Fibroblast of villous mesenchyme (primary cell): Measurements from ENCODE around the gene ERP44. TPM values are rescaled to one million over a fixed set of nuclear protein-coding genes. Genes with fewer than 3 reads are reported as not detected.
"Not testable (repeated sequence)": the region's sequence is repeated elsewhere in the genome, so short reads cannot be mapped to it uniquely, and the experiment has no call there.

Source experiments
- DNase-seq: peaks from one replicate; pipeline ENCODE4 v3.0.0-alpha.2; 2010; ENCODE audit warnings: low read depth
- H3K4me3 ChIP-seq: 2 replicates; pipeline ENCODE4 v1.5.1; 2011; ENCODE audit warnings: low read depth, mild to moderate bottlenecking, low read length
- CTCF ChIP-seq: IDR thresholded peaks from 2 replicates; pipeline ENCODE4 v1.5.1; 2012; ENCODE audit warnings: low read depth, mild to moderate bottlenecking, low read length; ENCODE audit not compliant: insufficient read depth
- total RNA-seq: library from RNA; depleted of rRNA; stranded (reverse); fragments of >200 nt; gene quantifications from 2 replicates; pipeline ENCODE4 v1.2.3, GENCODE V29; 2012

ERP44 gene
- total RNA-seq, 1 donor, result 22.0 TPM

GRCh38 chr9:100099722-100100042, 882 bp upstream of the ERP44 start:
- TF ChIP-seq CTCF, result no peak
- peak overlapping the region; percentile 90 for H3K4me3 ChIP-seq
- no peak for DNase-seq

GRCh38 chr9:100098046-100098886, 534 bp downstream of the ERP44 start:
- no peak for TF ChIP-seq CTCF
- peak; percentile 64 for DNase-seq
- H3K4me3 ChIP-seq, result peak overlapping the region; percentile 90

GRCh38 chr9:100096378-100096916, 2.4 kb downstream of the ERP44 start:
- no peak for DNase-seq
- no peak for TF ChIP-seq CTCF
- H3K4me3 ChIP-seq, result no peak overlapping the region

DNA sequence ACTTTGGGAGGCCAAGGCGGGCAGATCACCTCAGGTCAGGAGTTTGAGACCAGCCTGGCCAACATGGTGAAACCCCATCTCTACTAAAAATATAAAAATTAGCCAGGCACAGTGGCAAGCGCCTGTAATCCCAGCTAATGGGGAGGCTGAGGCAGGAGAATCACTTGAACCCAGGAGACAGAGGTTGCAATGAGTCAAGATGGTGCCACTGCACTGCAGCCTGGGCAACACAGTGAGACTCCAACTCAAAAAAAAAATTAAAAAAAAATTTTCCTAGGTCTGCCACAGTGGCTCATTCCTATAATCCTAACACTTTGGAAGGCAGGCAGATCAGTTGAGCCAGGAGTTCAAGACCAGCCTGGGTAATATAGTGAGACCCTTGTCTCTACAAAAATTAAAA, 4.4 kb downstream of the ERP44 start:
- not testable (repeated sequence) for H3K4me3 ChIP-seq, DNase-seq

- no peak overlapping the region for H3K4me3 ChIP-seq
- TF ChIP-seq CTCF, result no peak
- no peak for DNase-seq
Measured at GRCh38 chr9:100092066-100092465, 6.7 kb downstream of the ERP44 start.

- no peak for DNase-seq
- TF ChIP-seq CTCF, result no peak
- H3K4me3 ChIP-seq, result no peak overlapping the region
Measured at GRCh38 chr9:100091650-100092049, 7.2 kb downstream of the ERP44 start.

- TF ChIP-seq CTCF, result no peak
- no peak overlapping the region for H3K4me3 ChIP-seq
Measured at GRCh38 chr9:100090880-100091279, 7.9 kb downstream of the ERP44 start.

More at GRCh38 chr9:100090880-100091279, 7.9 kb downstream of the ERP44 start:
- DNase-seq, result no peak
